Neural cell (in vitro differentiated cells): ENCODE results near the gene GADL1. TPM values are rescaled to one million over a fixed set of nuclear protein-coding genes. Genes with fewer than 3 reads are reported as not detected.

Source experiments
- H2AFZ ChIP-seq: fragments of 200-600, 300-800 bp; sonication (generic), shearing (Covaris generic); 2 replicates; pipeline ENCODE4 v1.6.0; 2014; ENCODE audit warnings: low read depth, mild to moderate bottlenecking, antibody characterized with exemption, low read length, moderate library complexity
- H3F3A ChIP-seq: fragments of 200-600 bp; shearing (Covaris generic); 2 replicates; pipeline ENCODE4 v1.6.1; 2016; ENCODE audit warnings: mild to moderate bottlenecking, moderate library complexity, mixed read lengths, antibody characterized with exemption, low read length; ENCODE audit not compliant: insufficient read depth, poor library complexity, severe bottlenecking
- H3K27ac ChIP-seq: fragments of 200-600, 300-800 bp; sonication (generic), shearing (Covaris generic); 2 replicates; pipeline ENCODE4 v1.5.1; 2014; ENCODE audit warnings: mild to moderate bottlenecking, low read length, moderate library complexity
- H3K27me3 ChIP-seq: fragments of 300-800, 200-600 bp; sonication (generic), shearing (Covaris generic); 2 replicates; pipeline ENCODE4 v1.6.0; 2014; ENCODE audit warnings: mild to moderate bottlenecking, low read depth, low read length, moderate library complexity; ENCODE audit not compliant: insufficient read depth
- H3K36me3 ChIP-seq: fragments of 300-800, 200-600 bp; sonication (generic), shearing (Covaris generic); 2 replicates; pipeline ENCODE4 v1.5.1; 2014; ENCODE audit warnings: mild to moderate bottlenecking, antibody characterized with exemption, low read length, moderate library complexity; ENCODE audit not compliant: insufficient read depth
- H3K4me2 ChIP-seq: fragments of 300-800, 200-600 bp; sonication (generic), shearing (Covaris generic); 2 replicates; pipeline ENCODE4 v1.6.0; 2014; ENCODE audit warnings: mild to moderate bottlenecking, low read length
- H3K4me3 ChIP-seq: fragments of 300-800, 200-600 bp; sonication (generic), shearing (Covaris generic); 2 replicates; pipeline ENCODE4 v1.5.1; 2014; ENCODE audit warnings: mild to moderate bottlenecking, low read length, moderate library complexity
- H3K79me2 ChIP-seq: fragments of 200-600 bp; shearing (Covaris generic); replicated peaks from 2 replicates; pipeline ENCODE4 v1.6.0; 2014; ENCODE audit warnings: mild to moderate bottlenecking, low read length, moderate library complexity; ENCODE audit not compliant: insufficient read depth
- H3K9ac ChIP-seq: fragments of 300-800, 200-600 bp; sonication (generic), shearing (Covaris generic); 2 replicates; pipeline ENCODE4 v1.6.1; 2016; ENCODE audit warnings: mild to moderate bottlenecking, low read length, mixed read lengths
- H3K9me2 ChIP-seq: fragments of 200-600 bp; shearing (Covaris generic); 2 replicates; pipeline ENCODE4 v1.6.1; 2016; ENCODE audit warnings: mild to moderate bottlenecking, low read length, mixed read lengths; ENCODE audit not compliant: insufficient read depth
- H3K9me3 ChIP-seq: fragments of 200-600, 300-800 bp; sonication (generic), shearing (Covaris generic); 2 replicates; pipeline ENCODE4 v1.6.1; 2016; ENCODE audit warnings: mild to moderate bottlenecking, mixed run types, low read length, moderate library complexity, mixed read lengths
- H4K20me1 ChIP-seq: fragments of 200-600 bp; shearing (Covaris generic); 2 replicates; pipeline ENCODE4 v1.6.1; 2016; ENCODE audit warnings: mild to moderate bottlenecking, mixed run types; ENCODE audit not compliant: insufficient read depth
- CTCF ChIP-seq: fragments of 450-650 bp; IDR thresholded peaks from 2 replicates; pipeline ENCODE4 v1.5.1; 2014; ENCODE audit warnings: antibody characterized with exemption, mild to moderate bottlenecking, moderate library complexity; ENCODE audit not compliant: poor library complexity, severe bottlenecking
- EP300 ChIP-seq: fragments of 450-650 bp; conservative IDR thresholded peaks from 2 replicates; pipeline ENCODE4 v1.6.1; 2014; ENCODE audit warnings: antibody characterized with exemption, mild to moderate bottlenecking, moderate library complexity; ENCODE audit not compliant: poor library complexity, severe bottlenecking
- EZH2 ChIP-seq: fragments of 200-600, 300-800 bp; shearing (Covaris generic), sonication (generic); IDR thresholded peaks from 2 replicates; pipeline ENCODE4 v1.6.1; 2014; ENCODE audit warnings: antibody characterized with exemption, low read length, borderline replicate concordance, mild to moderate bottlenecking; ENCODE audit not compliant: insufficient read depth, poor library complexity, severe bottlenecking
- MXI1 ChIP-seq: fragments of 450-650 bp; conservative IDR thresholded peaks from 2 replicates; pipeline ENCODE4 v1.6.1; 2014; ENCODE audit warnings: antibody characterized with exemption, mild to moderate bottlenecking; ENCODE audit not compliant: poor library complexity, severe bottlenecking
- POLR2AphosphoS5 ChIP-seq: IDR thresholded peaks from 2 replicates; pipeline ENCODE4 v1.6.1; 2012
- RAD21 ChIP-seq: fragments of 450-650 bp; conservative IDR thresholded peaks from 2 replicates; pipeline ENCODE4 v1.6.1; 2014; ENCODE audit warnings: antibody characterized with exemption, mild to moderate bottlenecking, moderate library complexity
- REST ChIP-seq: IDR thresholded peaks from 2 replicates; pipeline ENCODE4 v1.6.1; 2012; ENCODE audit warnings: borderline replicate concordance
- SMC3 ChIP-seq: fragments of 450-650 bp; conservative IDR thresholded peaks from 2 replicates; pipeline ENCODE4 v1.6.1; 2014; ENCODE audit warnings: antibody characterized with exemption, mild to moderate bottlenecking, moderate library complexity; ENCODE audit not compliant: poor library complexity
- TAF1 ChIP-seq: IDR thresholded peaks from 2 replicates; pipeline ENCODE4 v1.6.1; 2012; ENCODE audit warnings: low read depth
- polyA plus RNA-seq: library from polyadenylated mRNA; depleted of rRNA; stranded (reverse); fragments of >200 nt; gene quantifications from 2 replicates; pipeline ENCODE4 v1.2.3, GENCODE V29; 2014

GADL1 gene
- polyA plus RNA-seq, 1 donor from 2014 or later: not detected

- Histone ChIP-seq H3K4me2 (no peak overlapping the region), H3K9me2 (no peaks in the 10 kb centered on the region), H3K27me3 (no peaks in the 10 kb centered on the region), H2AFZ (no peak overlapping the region), H3K9me3 (no peaks in the 10 kb centered on the region), H3K9ac (no peak overlapping the region), H3K4me3 (no peak overlapping the region), H3K36me3 (no peaks in the 10 kb centered on the region), H3K27ac (no peak overlapping the region), H3F3A (no peaks in the 10 kb centered on the region), H3K79me2 (no peaks in the 10 kb centered on the region), H4K20me1 (no peaks in the 10 kb centered on the region)
- TF ChIP-seq REST (no peak), EP300 (no peak), TAF1 (no peak), RAD21 (no peak), EZH2 (no peak), MXI1 (no peak), SMC3 (no peak), CTCF (no peak), POLR2AphosphoS5 (no peak)
Observed at GRCh38 chr3:30764281-30764680, 130.2 kb downstream of the GADL1 start.

- H3K36me3 ChIP-seq: no peaks in the 10 kb centered on the region
- TF ChIP-seq EZH2 (no peak), CTCF (no peak), RAD21 (no peak), MXI1 (no peak), REST (no peak), POLR2AphosphoS5 (no peak), SMC3 (no peak), TAF1 (no peak), EP300 (no peak)
Observed at GRCh38 chr3:30761374-30761773, 133.1 kb downstream of the GADL1 start.

More at GRCh38 chr3:30761374-30761773, 133.1 kb downstream of the GADL1 start:
- Histone ChIP-seq H3K4me3 (no peak overlapping the region), H3K27ac (no peak overlapping the region), H3K9me2 (no peaks in the 10 kb centered on the region), H3K79me2 (no peaks in the 10 kb centered on the region), H4K20me1 (no peaks in the 10 kb centered on the region), H3K4me2 (no peak overlapping the region), H3K9me3 (no peaks in the 10 kb centered on the region), H3K9ac (no peak overlapping the region), H2AFZ (no peak overlapping the region), H3K27me3 (no peaks in the 10 kb centered on the region), H3F3A (no peaks in the 10 kb centered on the region)
